ENCODE results near the gene ABCA9.
"Not testable (repeated sequence)": the region's sequence is repeated elsewhere in the genome, so short reads cannot be mapped to it uniquely, and the experiment has no call there.

ABCA9 gene

DNA sequence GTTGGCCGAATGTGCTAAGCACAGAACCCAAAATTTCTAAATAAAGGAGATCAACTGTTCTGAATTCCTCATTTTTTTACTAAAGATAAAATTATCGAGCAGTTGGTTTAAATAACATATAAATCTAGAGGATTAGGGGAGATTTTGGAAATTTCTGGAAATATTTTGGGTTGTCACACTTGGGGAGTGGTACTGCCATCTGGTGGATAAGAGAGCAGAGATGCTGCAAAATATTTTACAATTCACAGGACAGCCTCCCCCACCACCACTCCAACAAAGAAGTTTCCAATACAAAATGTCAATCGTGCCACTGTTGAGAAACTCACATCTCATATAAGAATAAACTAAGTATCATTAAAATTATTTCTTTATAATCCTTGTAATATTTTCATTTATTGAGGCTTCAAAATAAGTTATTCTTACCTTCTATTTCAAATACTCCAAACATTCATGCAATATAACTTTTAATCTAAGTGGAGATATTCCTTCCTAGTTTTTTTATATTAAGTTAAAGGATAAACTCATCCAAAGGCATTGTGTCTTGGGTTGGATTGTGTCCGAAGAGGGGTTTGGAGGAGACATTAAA is 88.5 kb downstream of the ABCA9 start:
- Histone ChIP-seq H3K4me2 (ENCODE audit: low read length) (no peak overlapping the region), H3K4me1 (ENCODE audit: low read length) (peaks cover 5% of the 10 kb centered on the region; the same call in 1 of the 2 replicates), H3K4me3 (ENCODE audit: low read length) (no peak overlapping the region), H3K9ac (ENCODE audit: low read length) (no peak overlapping the region), H2AFZ (ENCODE audit: low read depth, low read length) (no peak overlapping the region), H3K27ac (ENCODE audit: low read length) (no peak overlapping the region), H3K36me3 (replicated peaks; ENCODE audit: low read depth, low read length) (no peaks in the 10 kb centered on the region), H3K27me3 (ENCODE audit: low read depth, low read length) (no peaks in the 10 kb centered on the region), H3K79me2 (ENCODE audit: low read length) (no peaks in the 10 kb centered on the region), H4K20me1 (ENCODE audit: insufficient read depth, low read length) (no peaks in the 10 kb centered on the region), H3K9me3 (ENCODE audit: insufficient read depth, low read length) (no peaks in the 10 kb centered on the region)
- TF ChIP-seq, protein P1, sequence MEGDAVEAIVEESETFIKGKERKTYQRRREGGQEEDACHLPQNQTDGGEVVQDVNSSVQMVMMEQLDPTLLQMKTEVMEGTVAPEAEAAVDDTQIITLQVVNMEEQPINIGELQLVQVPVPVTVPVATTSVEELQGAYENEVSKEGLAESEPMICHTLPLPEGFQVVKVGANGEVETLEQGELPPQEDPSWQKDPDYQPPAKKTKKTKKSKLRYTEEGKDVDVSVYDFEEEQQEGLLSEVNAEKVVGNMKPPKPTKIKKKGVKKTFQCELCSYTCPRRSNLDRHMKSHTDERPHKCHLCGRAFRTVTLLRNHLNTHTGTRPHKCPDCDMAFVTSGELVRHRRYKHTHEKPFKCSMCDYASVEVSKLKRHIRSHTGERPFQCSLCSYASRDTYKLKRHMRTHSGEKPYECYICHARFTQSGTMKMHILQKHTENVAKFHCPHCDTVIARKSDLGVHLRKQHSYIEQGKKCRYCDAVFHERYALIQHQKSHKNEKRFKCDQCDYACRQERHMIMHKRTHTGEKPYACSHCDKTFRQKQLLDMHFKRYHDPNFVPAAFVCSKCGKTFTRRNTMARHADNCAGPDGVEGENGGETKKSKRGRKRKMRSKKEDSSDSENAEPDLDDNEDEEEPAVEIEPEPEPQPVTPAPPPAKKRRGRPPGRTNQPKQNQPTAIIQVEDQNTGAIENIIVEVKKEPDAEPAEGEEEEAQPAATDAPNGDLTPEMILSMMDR (IDR thresholded peaks at IDR 0.05; ENCODE audit: low read depth, low read length) = peak; percentile 80
- no peak for TF ChIP-seq EZH2phosphoT487 (IDR thresholded peaks at IDR 0.05; ENCODE audit: low read depth)

- Histone ChIP-seq H2AFZ (ENCODE audit: low read depth, low read length) (no peak overlapping the region), H3K4me2 (ENCODE audit: low read length) (peak overlapping the region; percentile 24; the same call in 1 of the 2 replicates), H4K20me1 (ENCODE audit: insufficient read depth, low read length) (no peaks in the 10 kb centered on the region), H3K9ac (ENCODE audit: low read length) (no peak overlapping the region), H3K4me1 (ENCODE audit: low read length) (peaks cover 5% of the 10 kb centered on the region; the same call in 1 of the 2 replicates), H3K4me3 (ENCODE audit: low read length) (no peak overlapping the region), H3K36me3 (replicated peaks; ENCODE audit: low read depth, low read length) (no peaks in the 10 kb centered on the region), H3K9me3 (ENCODE audit: insufficient read depth, low read length) (no peaks in the 10 kb centered on the region), H3K27ac (ENCODE audit: low read length) (no peak overlapping the region), H3K27me3 (ENCODE audit: low read depth, low read length) (no peaks in the 10 kb centered on the region), H3K79me2 (ENCODE audit: low read length) (no peaks in the 10 kb centered on the region)
- no peak for TF ChIP-seq EZH2phosphoT487 (IDR thresholded peaks at IDR 0.05; ENCODE audit: low read depth)
- TF ChIP-seq, protein P1 (IDR thresholded peaks at IDR 0.05; ENCODE audit: low read depth, low read length) = no peak
Measured at GRCh38 chr17:68969101-68969500, 91.6 kb downstream of the ABCA9 start.

GRCh38 chr17:68963958-68964357 is 96.8 kb downstream of the ABCA9 start:
- Histone ChIP-seq H3K9me3 (ENCODE audit: insufficient read depth, low read length) (no peaks in the 10 kb centered on the region), H3K9ac (ENCODE audit: low read length) (no peak overlapping the region), H3K27ac (ENCODE audit: low read length) (no peak overlapping the region), H3K4me1 (ENCODE audit: low read length) (peaks cover 5% of the 10 kb centered on the region; the same call in 1 of the 2 replicates), H2AFZ (ENCODE audit: low read depth, low read length) (no peak overlapping the region), H3K4me2 (ENCODE audit: low read length) (no peak overlapping the region), H3K79me2 (ENCODE audit: low read length) (no peaks in the 10 kb centered on the region), H4K20me1 (ENCODE audit: insufficient read depth, low read length) (no peaks in the 10 kb centered on the region), H3K4me3 (ENCODE audit: low read length) (no peak overlapping the region), H3K36me3 (replicated peaks; ENCODE audit: low read depth, low read length) (no peaks in the 10 kb centered on the region), H3K27me3 (ENCODE audit: low read depth, low read length) (no peaks in the 10 kb centered on the region)
- TF ChIP-seq EZH2phosphoT487 (IDR thresholded peaks at IDR 0.05; ENCODE audit: low read depth) = no peak
- TF ChIP-seq, protein P1 (IDR thresholded peaks at IDR 0.05; ENCODE audit: low read depth, low read length) = no peak

GRCh38 chr17:68961214-68961882 is 99.4 kb downstream of the ABCA9 start:
- no peak overlapping the region for H3K4me3 ChIP-seq (ENCODE audit: low read length)
- no peaks in the 10 kb centered on the region for H3K27me3 ChIP-seq (ENCODE audit: low read depth, low read length)
- H3K36me3 ChIP-seq (replicated peaks; ENCODE audit: low read depth, low read length) = no peaks in the 10 kb centered on the region
- H3K4me2 ChIP-seq (ENCODE audit: low read length) = peak overlapping the region; percentile 26; the same call in 1 of the 2 replicates
- TF ChIP-seq, protein P1 (IDR thresholded peaks at IDR 0.05; ENCODE audit: low read depth, low read length) = no peak
- no peak for TF ChIP-seq EZH2phosphoT487 (IDR thresholded peaks at IDR 0.05; ENCODE audit: low read depth)
- peak overlapping the region; percentile 51 for H2AFZ ChIP-seq (ENCODE audit: low read depth, low read length)
- no peaks in the 10 kb centered on the region for H4K20me1 ChIP-seq (ENCODE audit: insufficient read depth, low read length)
- no peaks in the 10 kb centered on the region for H3K9me3 ChIP-seq (ENCODE audit: insufficient read depth, low read length)
- no peak overlapping the region for H3K27ac ChIP-seq (ENCODE audit: low read length)
- H3K9ac ChIP-seq (ENCODE audit: low read length) = no peak overlapping the region
- H3K79me2 ChIP-seq (ENCODE audit: low read length) = no peaks in the 10 kb centered on the region
- H3K4me1 ChIP-seq (ENCODE audit: low read length) = peaks cover 4% of the 10 kb centered on the region; the same call in 1 of the 2 replicates

GRCh38 chr17:68959117-68959516 is 101.6 kb downstream of the ABCA9 start:
- not testable (repeated sequence) for H3K9ac ChIP-seq (ENCODE audit: low read length); H2AFZ ChIP-seq (ENCODE audit: low read depth, low read length); H3K9me3 ChIP-seq (ENCODE audit: insufficient read depth, low read length); H3K4me3 ChIP-seq (ENCODE audit: low read length); H3K36me3 ChIP-seq (replicated peaks; ENCODE audit: low read depth, low read length); H4K20me1 ChIP-seq (ENCODE audit: insufficient read depth, low read length); H3K4me2 ChIP-seq (ENCODE audit: low read length); H3K79me2 ChIP-seq (ENCODE audit: low read length); H3K4me1 ChIP-seq (ENCODE audit: low read length); H3K27ac ChIP-seq (ENCODE audit: low read length); H3K27me3 ChIP-seq (ENCODE audit: low read depth, low read length)

Measured in OCI-LY3 (cell line).